ENCODE measurements around the gene RALY.
"Not testable (repeated sequence)": the region's sequence is repeated elsewhere in the genome, so short reads cannot be mapped to it uniquely, and the experiment has no call there.

The RALY gene

GRCh38 chr20:34111702-34112599 lies 118.2 kb downstream of the RALY start, which contains the start of gene EIF2S2:
Gene EIF2S2, minus strand, starts transcription at chr20:34112243. Its CDS starts 133 bp downstream, at chr20:34112110.
- DNase-seq: peak; percentile 100

GRCh38 chr20:34112600-34113101 lies 118.9 kb downstream of the RALY start:
- DNase-seq: peak; percentile 78

GRCh38 chr20:34114809-34115208 lies 121.1 kb downstream of the RALY start:
- peak; percentile 31 for DNase-seq

GRCh38 chr20:34115232-34115631 lies 121.5 kb downstream of the RALY start:
- no peak for DNase-seq

GRCh38 chr20:34120213-34120612 lies 126.5 kb downstream of the RALY start:
- DNase-seq: no peak

- no peak for DNase-seq
Observed at GRCh38 chr20:34122274-34122980, 128.7 kb downstream of the RALY start.

GRCh38 chr20:34123309-34123708 lies 129.6 kb downstream of the RALY start:
- no peak for DNase-seq

GRCh38 chr20:34124469-34125249 lies 130.9 kb downstream of the RALY start:
- DNase-seq: no peak

- DNase-seq: peak; percentile 84
Observed at GRCh38 chr20:34127792-34128191, 134.1 kb downstream of the RALY start.

GRCh38 chr20:34129518-34130162 lies 135.9 kb downstream of the RALY start:
- peak; percentile 92 for DNase-seq

GRCh38 chr20:34131491-34131890 lies 137.8 kb downstream of the RALY start:
- no peak for DNase-seq

- DNase-seq: not testable (repeated sequence)
Observed at GRCh38 chr20:34132491-34132890, 138.8 kb downstream of the RALY start.

- DNase-seq: peak; percentile 59
Observed at GRCh38 chr20:34132943-34133342, 139.2 kb downstream of the RALY start.

GRCh38 chr20:34133365-34133860 lies 139.7 kb downstream of the RALY start:
- DNase-seq: not testable (repeated sequence)

Data from NCI-H82 (cell line).